NCI-H2196 (cell line): ENCODE measurements around the gene PARP9.
A peak's percentile ranks its signal among the peaks of the same experiment; 100 is the strongest.
"Not testable (repeated sequence)": the region's sequence is repeated elsewhere in the genome, so short reads cannot be mapped to it uniquely, and the experiment has no call there.

Source experiments
- DNase-seq: peaks from one replicate; lab custom pipeline; 2025; ENCODE audit not compliant: unreplicated experiment; lab: John Stamatoyannopoulos, UW

PARP9 gene

GRCh38 chr3:122576174-122576940, 12.3 kb upstream of the PARP9 start:
- no peak for DNase-seq

GRCh38 chr3:122572940-122573412, 8.9 kb upstream of the PARP9 start:
- DNase-seq = peak; percentile 68

- DNase-seq = no peak
Observed at GRCh38 chr3:122568755-122569154, 4.7 kb upstream of the PARP9 start.

GRCh38 chr3:122568131-122568530, 4.0 kb upstream of the PARP9 start:
- DNase-seq = not testable (repeated sequence)

GRCh38 chr3:122563717-122564025, 429 bp downstream of the PARP9 start:
- DNase-seq = no peak

GRCh38 chr3:122562923-122563716, 980 bp downstream of the PARP9 start:
- no peak for DNase-seq

- peak; percentile 85 for DNase-seq
Observed at GRCh38 chr3:122560680-122561079, 3.4 kb downstream of the PARP9 start.

GRCh38 chr3:122559906-122560305, 4.2 kb downstream of the PARP9 start:
- DNase-seq = no peak

GRCh38 chr3:122558605-122559004, 5.5 kb downstream of the PARP9 start:
- no peak for DNase-seq

- no peak for DNase-seq
Observed at GRCh38 chr3:122557356-122557755, 6.7 kb downstream of the PARP9 start.

GRCh38 chr3:122555275-122556071, 8.6 kb downstream of the PARP9 start:
- peak; percentile 46 for DNase-seq

- no peak for DNase-seq
Observed at GRCh38 chr3:122553171-122553570, 10.9 kb downstream of the PARP9 start.

GRCh38 chr3:122548619-122549018, 15.5 kb downstream of the PARP9 start:
- no peak for DNase-seq

- no peak for DNase-seq
Observed at GRCh38 chr3:122548076-122548475, 16.0 kb downstream of the PARP9 start.

- no peak for DNase-seq
Observed at GRCh38 chr3:122546151-122546550, 17.9 kb downstream of the PARP9 start.

GRCh38 chr3:122538956-122539490, 25.1 kb downstream of the PARP9 start:
- no peak for DNase-seq

- no peak for DNase-seq
Observed at GRCh38 chr3:122536632-122537001, 27.5 kb downstream of the PARP9 start.

GRCh38 chr3:122535964-122536631, 28.0 kb downstream of the PARP9 start:
- no peak for DNase-seq

- DNase-seq = no peak
Observed at GRCh38 chr3:122533931-122534334, 30.2 kb downstream of the PARP9 start.

GRCh38 chr3:122533480-122533879, 30.6 kb downstream of the PARP9 start:
- DNase-seq = no peak

- DNase-seq = no peak
Observed at GRCh38 chr3:122530164-122530563, 33.9 kb downstream of the PARP9 start.
